Activated CD4-positive, alpha-beta T cell treated with anti-CD3 and anti-CD28 coated beads for 1 hour (primary cell): ENCODE measurements around the gene SCN8A.
"Not testable (repeated sequence)": the region's sequence is repeated elsewhere in the genome, so short reads cannot be mapped to it uniquely, and the experiment has no call there.

Experiments
- DNase-seq: peaks from one replicate; pipeline ENCODE4 v3.0.0-alpha.2; 2020

Gene SCN8A

DNA sequence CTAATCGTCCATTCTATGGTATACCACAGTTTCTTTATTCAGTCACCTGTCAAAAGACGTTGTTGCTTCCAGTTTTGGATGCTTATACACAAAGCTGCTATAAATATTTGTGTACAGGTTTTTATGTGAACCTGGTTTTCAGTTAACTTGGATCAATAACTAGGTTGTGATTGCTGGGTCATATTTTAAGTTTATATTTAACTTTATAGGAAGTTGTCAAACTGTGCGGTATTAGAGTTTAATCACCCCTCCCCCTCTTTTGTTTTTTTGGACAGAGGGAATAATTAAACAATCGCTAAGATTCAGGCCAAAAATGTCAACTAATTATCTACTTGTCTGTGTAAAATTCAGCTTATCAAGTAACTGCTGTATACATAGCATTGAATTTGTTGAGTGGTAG, 34.3 kb downstream of the SCN8A start:
- DNase-seq = no peak

DNA sequence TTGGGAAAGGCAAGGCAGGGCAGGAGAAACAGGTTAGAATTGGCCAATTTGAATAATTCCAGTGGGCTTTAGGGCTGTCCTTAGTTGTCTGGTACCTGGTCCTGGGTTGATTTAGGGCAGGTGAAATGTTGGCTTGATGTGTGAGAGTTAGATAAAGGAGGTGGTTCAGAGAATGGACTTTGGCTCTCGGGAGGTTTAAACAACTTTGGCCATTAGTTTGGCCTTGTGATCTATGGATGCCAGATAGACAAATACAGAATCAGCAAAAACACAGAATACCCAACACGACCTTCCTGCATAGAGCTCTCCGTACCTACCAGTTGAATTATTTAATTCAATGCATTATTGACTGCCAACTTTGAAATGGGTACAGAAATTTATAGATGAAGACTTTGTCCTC, 35.1 kb downstream of the SCN8A start:
- DNase-seq = no peak

GRCh38 chr12:51626629-51627028, 35.6 kb downstream of the SCN8A start:
- no peak for DNase-seq

GRCh38 chr12:51630256-51630880, 39.3 kb downstream of the SCN8A start:
- DNase-seq = no peak

DNA sequence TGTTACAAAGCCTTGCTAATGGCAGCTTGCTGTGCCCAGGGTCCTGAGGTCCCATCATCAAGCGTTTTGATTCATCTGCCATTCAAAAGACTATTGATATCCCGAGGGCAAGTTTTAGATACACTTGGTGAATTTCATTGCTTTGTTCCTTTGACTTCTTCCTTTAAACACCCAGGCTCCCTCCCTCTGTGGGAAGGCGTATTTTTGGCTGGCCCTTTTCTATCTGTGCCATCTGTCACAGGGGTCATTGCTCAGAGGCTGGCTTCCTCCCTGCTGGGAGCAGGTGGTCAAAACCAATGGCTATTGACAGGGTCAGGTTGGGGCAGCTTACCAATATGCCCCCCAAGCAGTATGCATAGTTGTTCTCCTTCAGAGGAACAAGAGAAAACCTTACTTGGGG, 40.0 kb downstream of the SCN8A start:
- no peak for DNase-seq

GRCh38 chr12:51631591-51631990, 40.6 kb downstream of the SCN8A start:
- DNase-seq = no peak

GRCh38 chr12:51632623-51633022, 41.6 kb downstream of the SCN8A start:
- DNase-seq = no peak

DNA sequence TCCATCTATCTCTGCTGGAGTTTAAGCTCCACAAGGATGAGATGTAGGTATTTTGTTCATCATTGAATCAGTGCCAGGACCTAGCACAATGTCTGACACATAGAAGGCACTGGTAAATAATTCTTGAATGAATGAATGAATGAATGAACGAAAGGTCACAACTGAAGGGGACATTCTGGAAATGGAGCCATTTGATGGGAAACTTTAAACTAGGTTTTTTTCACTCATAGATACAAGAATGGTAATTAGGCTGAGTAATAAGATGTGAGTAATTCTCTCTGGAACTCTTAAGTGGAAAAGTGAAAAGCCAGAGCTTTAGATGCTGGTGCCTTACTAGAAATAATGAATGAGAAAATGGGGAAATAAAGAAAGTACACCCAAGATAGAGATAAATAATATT, 44.3 kb downstream of the SCN8A start:
- no peak for DNase-seq

DNA sequence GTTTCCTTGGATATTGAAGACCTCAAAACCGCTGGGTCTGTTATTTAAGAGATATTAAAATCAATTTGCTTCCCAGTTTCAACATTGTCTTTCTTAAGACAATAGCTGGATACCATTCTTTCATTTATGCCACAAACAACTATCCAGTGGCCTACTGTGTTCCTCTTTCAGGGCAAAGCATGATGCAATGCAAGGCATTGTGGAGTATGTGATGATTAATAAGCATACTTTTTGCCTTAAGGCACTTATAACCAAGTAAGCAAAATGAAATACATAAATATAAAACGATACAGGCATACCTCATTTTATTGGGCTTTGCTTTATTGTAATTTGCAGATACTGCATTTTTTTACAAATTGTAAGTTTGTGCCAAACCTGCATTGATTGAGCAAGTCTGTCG, 45.5 kb downstream of the SCN8A start:
- no peak for DNase-seq

GRCh38 chr12:51636986-51637385, 46.0 kb downstream of the SCN8A start:
- no peak for DNase-seq

- no peak for DNase-seq
Measured at GRCh38 chr12:51639361-51639760, 48.3 kb downstream of the SCN8A start.

DNA sequence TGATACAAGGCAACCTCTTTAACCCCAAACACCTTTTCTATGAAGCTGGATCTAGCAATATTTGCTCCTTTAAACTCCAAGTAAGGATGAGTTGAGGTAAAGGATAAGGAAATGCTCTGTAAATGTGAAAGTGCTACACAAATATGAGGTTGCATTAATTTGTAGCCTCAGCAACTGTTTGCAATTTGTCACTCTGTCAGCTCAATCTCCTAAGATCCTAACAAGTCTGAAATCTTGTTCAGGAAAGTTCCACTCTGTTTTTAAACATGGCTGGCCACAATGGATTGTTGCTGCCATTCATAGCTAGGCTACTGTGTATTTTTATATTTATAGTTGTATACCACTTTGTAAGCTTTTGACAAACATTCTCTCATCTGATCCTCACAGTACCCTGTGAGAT, 51.3 kb downstream of the SCN8A start:
- no peak for DNase-seq

GRCh38 chr12:51643951-51644350, 52.9 kb downstream of the SCN8A start:
- DNase-seq = no peak

DNA sequence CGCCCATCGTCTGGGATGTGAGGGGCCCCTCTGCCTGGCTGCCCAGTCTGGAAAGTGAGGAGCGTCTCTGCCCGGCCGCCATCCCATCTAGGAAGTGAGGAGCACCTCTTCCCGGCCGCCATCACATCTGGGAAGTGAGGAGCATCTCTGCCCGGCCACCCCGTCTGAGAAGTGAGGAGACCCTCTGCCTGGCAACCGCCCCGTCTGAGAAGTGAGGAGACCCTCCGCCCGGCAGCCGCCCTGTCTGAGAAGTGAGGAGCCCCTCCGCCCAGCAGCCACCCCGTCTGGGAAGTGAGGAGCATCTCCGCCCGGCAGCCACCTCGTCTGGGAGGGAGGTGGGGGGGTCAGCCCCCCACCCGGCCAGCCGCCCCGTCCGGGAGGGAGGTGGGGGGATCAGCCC, 53.7 kb downstream of the SCN8A start:
- DNase-seq = not testable (repeated sequence)

DNA sequence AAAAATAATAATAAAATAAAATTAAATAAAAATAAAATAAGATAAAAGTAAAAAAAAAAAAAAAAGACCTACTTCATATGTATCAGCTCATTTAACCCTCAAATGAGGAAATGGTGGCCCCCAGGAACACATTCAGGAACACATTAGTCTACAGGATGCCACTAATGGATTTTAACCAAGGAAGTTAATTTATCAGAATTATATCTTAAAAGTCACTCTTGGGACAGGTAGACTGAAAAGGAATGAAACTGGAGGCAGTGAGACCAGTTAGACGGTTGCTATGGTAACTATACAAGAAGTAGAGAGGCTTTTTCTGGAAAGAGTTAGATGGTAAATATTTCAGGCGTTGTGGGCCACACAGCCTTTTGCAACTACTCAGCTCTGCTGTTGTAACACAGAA, 54.9 kb downstream of the SCN8A start:
- DNase-seq = no peak

- no peak for DNase-seq
Measured at GRCh38 chr12:51647647-51648046, 56.6 kb downstream of the SCN8A start.

- no peak for DNase-seq
Measured at GRCh38 chr12:51653431-51653830, 62.4 kb downstream of the SCN8A start.

- no peak for DNase-seq
Measured at GRCh38 chr12:51661199-51661598, 70.2 kb downstream of the SCN8A start.

DNA sequence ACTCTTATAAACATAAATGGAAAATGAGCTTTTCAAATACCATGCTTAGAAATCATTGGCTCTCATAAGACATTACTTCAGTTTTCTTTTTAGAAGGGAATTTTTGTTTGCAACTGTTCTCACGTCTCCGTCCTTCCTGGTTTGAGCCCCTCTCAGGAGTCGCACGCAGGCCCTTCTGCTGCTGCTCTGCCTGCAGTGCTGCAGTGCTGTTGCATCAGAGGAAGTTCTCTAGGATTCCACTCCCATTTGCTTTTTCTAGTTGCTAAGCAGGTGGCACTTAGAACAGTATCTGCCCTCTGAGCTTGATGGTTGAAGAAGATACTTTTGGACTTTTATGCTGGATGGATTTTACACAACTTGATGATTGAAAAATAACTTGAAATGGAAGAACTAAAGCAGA, 70.8 kb downstream of the SCN8A start:
- DNase-seq = no peak

DNA sequence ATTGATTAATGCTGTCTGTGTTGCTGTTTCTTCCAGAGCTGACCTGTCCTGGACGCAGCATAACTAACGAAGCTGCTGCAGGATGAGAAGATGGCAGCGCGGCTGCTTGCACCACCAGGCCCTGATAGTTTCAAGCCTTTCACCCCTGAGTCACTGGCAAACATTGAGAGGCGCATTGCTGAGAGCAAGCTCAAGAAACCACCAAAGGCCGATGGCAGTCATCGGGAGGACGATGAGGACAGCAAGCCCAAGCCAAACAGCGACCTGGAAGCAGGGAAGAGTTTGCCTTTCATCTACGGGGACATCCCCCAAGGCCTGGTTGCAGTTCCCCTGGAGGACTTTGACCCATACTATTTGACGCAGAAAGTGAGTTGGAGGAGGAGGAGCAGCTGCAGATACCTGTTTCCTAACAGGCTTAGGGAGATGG, 71.7 kb downstream of the SCN8A start:
- DNase-seq = no peak

DNA sequence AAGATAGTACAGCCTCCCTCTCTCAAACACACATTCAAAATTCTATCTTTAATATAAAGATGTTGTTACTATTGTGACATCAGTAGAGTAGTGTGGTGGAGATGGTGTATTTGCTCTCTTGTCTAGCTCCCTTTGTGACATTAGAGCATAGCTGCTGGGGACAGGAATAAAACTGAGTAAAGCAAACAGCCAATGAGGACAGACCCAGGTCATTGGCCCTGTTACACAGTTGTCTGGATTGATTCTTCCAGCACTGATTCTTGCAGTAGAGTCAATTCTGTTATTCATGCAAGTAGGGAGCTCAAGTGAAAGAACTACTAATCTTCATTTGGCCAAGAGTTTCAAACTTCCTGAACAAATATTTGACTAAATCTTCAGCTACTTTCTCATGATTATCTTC, 72.4 kb downstream of the SCN8A start:
- DNase-seq = no peak

DNA sequence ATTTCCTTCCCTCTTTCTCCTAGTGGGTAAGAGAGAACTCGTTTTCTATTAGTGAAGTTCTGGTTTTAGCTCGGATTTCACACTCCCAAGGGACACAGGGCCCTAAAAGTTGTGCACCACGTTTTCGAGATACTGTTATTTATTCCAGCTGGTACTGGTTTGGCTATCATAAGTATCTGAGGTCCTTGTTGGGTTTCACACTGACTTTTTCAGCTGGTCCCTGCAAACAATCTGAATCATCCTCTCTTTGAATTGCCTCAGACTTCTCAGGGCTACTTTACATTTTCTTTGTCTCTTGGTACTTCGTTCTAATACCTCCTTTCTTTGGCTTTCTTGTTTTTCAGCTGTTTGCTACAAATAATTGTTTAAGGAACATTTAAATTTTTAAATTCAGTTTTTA, 75.7 kb downstream of the SCN8A start:
- DNase-seq = no peak

GRCh38 chr12:51667269-51667668, 76.2 kb downstream of the SCN8A start:
- DNase-seq = no peak

GRCh38 chr12:51669271-51669670, 78.2 kb downstream of the SCN8A start:
- DNase-seq = no peak

DNA sequence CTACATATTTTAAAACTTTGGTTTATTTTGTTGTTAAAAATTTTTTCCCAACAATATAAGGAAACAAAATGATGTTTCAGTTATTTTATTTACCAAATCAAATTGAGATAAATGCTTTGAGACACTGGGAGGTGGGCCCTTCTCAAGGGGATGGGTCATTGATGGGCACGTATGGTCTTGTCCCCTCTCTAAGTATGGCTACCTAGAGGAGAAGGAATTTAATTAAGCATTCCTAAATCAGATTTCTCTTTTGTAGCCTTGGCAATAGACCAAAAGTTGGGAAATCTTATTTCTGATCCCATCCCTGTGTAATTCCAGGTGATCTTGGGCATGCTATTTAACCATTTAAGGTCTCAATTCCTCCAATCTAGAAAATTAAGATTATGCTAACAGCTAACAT, 79.0 kb downstream of the SCN8A start:
- DNase-seq = no peak

GRCh38 chr12:51672334-51672733, 81.3 kb downstream of the SCN8A start:
- no peak for DNase-seq
